Endothelial cell of umbilical vein (primary cell): ENCODE results near the gene HECW1. TPM values are rescaled to one million over a fixed set of nuclear protein-coding genes. Genes with fewer than 3 reads are reported as not detected.

Source experiments
- BruUV-seq: library from RNA; stranded (reverse); fragments of 400-500 nt; replicated peaks from 2 replicates; lab custom pipeline; 2021; lab: Mats Ljungman, UMichigan
- CTCF ChIA-PET: fragments of 300-600, 350-600 bp; sonication (Branson Sonifier 250); formaldehyde crosslinking; loops from one replicate; lab custom pipeline; 2021; ENCODE audit warnings: antibody characterized with exemption, inconsistent platforms; lab: Charles Lee
- POLR2A ChIA-PET: fragments of 300-600, 350-600 bp; sonication (Branson Sonifier 250); formaldehyde crosslinking; loops from one replicate; lab custom pipeline; 2021; ENCODE audit warnings: antibody characterized with exemption, inconsistent platforms; lab: Charles Lee
- DNase-seq: peaks from one replicate; pipeline ENCODE4 v3.0.0-alpha.2; 2011; ENCODE audit warnings: low read depth, low spot score
- FAIRE-seq: peaks from 2 replicates; lab custom pipeline; 2011; peaks lifted over from hg19 to GRCh38; lab: Jason Lieb, UNC
- H2AFZ ChIP-seq: 2 replicates; pipeline ENCODE4 v1.6.0; 2012; ENCODE audit warnings: low read depth, low read length, control low read depth, inconsistent platforms
- H3K27ac ChIP-seq: 2 replicates; pipeline ENCODE4 v1.5.1; 2011; ENCODE audit warnings: low read depth, mild to moderate bottlenecking, control low read depth, low read length, moderate library complexity; ENCODE audit not compliant: insufficient read depth
- H3K27me3 ChIP-seq, 2 experiments: 2 replicates each; pipeline versions ENCODE4 v1.6.0 to v1.6.1; 2011; ENCODE audit warnings: low read length in 2 of 2, mixed read lengths in 1 of 2; ENCODE audit not compliant: control insufficient read depth in 2 of 2, insufficient read depth in 2 of 2
- H3K36me3 ChIP-seq, 2 experiments: 2 replicates in 1 of 2; 3 replicates in 1 of 2; pipeline ENCODE4 v1.5.1; 2011; ENCODE audit warnings: low read length in 2 of 2, mild to moderate bottlenecking in 1 of 2, moderate library complexity in 1 of 2; ENCODE audit not compliant: control insufficient read depth in 2 of 2, insufficient read depth in 2 of 2; ENCODE audit errors: extremely low read depth in 1 of 2
- H3K4me1 ChIP-seq: 3 replicates; pipeline ENCODE4 v1.5.1; 2011; ENCODE audit warnings: mild to moderate bottlenecking, low read length; ENCODE audit not compliant: control insufficient read depth, insufficient read depth; ENCODE audit errors: extremely low read depth
- H3K4me2 ChIP-seq: 2 replicates; pipeline ENCODE4 v1.6.1; 2011; ENCODE audit warnings: low read length, control low read depth, mixed read lengths; ENCODE audit not compliant: insufficient read depth
- H3K4me3 ChIP-seq, 3 experiments: fragments of 200-600 bp in 1 of 3; sonication (generic), shearing (Covaris generic) in 1 of 3; replicated peaks in 1 of 3; 2 replicates each; pipeline ENCODE4 v1.5.1; 2011 to 2016; ENCODE audit warnings: control low read depth in 3 of 3, low read length in 3 of 3, mild to moderate bottlenecking in 2 of 3, inconsistent platforms in 1 of 3, low read depth in 1 of 3, moderate library complexity in 1 of 3; ENCODE audit not compliant: insufficient read depth in 1 of 3
- H3K79me2 ChIP-seq: 2 replicates; pipeline ENCODE4 v1.6.0; 2012; ENCODE audit warnings: low read length, inconsistent platforms; ENCODE audit not compliant: control insufficient read depth, insufficient read depth
- H3K9ac ChIP-seq: replicated peaks from 2 replicates; pipeline ENCODE3; 2011; ENCODE audit warnings: low read length, control low read depth; ENCODE audit not compliant: insufficient read depth; ENCODE audit errors: extremely low read depth
- H3K9me1 ChIP-seq: replicated peaks from 3 replicates; pipeline ENCODE4 v1.6.0; 2011; ENCODE audit warnings: mild to moderate bottlenecking, low read length; ENCODE audit not compliant: control insufficient read depth, insufficient read depth; ENCODE audit errors: extremely low read depth
- H3K9me3 ChIP-seq: replicated peaks from 2 replicates; pipeline ENCODE4 v1.5.1; 2012; ENCODE audit warnings: low read length, inconsistent platforms; ENCODE audit not compliant: control insufficient read depth, insufficient read depth
- H4K20me1 ChIP-seq: replicated peaks from 2 replicates; pipeline ENCODE3; 2011; ENCODE audit warnings: mild to moderate bottlenecking, low read length; ENCODE audit not compliant: control insufficient read depth, insufficient read depth; ENCODE audit errors: extremely low read depth
- CTCF ChIP-seq, 2 donors: IDR thresholded peaks; 1 replicate in 1 of 2; 2 replicates in 1 of 2; pipeline ENCODE4 v1.5.1; 2011; ENCODE audit warnings: low read length in 2 of 2, mild to moderate bottlenecking in 2 of 2, moderate library complexity in 2 of 2, control low read depth in 1 of 2, inconsistent platforms in 1 of 2, low read depth in 1 of 2; ENCODE audit not compliant: insufficient read depth in 1 of 2; ENCODE audit errors: extremely low read depth in 1 of 2
- EZH2 ChIP-seq: IDR thresholded peaks from 2 replicates; pipeline ENCODE4 v1.6.1; 2012; ENCODE audit warnings: borderline replicate concordance, low read depth, mild to moderate bottlenecking, moderate library complexity, low read length, inconsistent platforms; ENCODE audit not compliant: severe bottlenecking
- FOS ChIP-seq: IDR thresholded peaks from 2 replicates; pipeline ENCODE4 v1.6.1; 2011; ENCODE audit warnings: mild to moderate bottlenecking, low read length, moderate library complexity, borderline replicate concordance; ENCODE audit not compliant: insufficient read depth
- GATA2 ChIP-seq: IDR thresholded peaks from 2 replicates; pipeline ENCODE4 v1.7.0; 2011; ENCODE audit warnings: low read depth, mild to moderate bottlenecking, moderate library complexity, mixed read lengths, low read length; ENCODE audit not compliant: insufficient read length, insufficient read depth
- JUN ChIP-seq: IDR thresholded peaks from 2 replicates; pipeline ENCODE4 v1.6.1; 2011; ENCODE audit warnings: borderline replicate concordance, low read depth; ENCODE audit not compliant: insufficient read length, insufficient read depth
- MAX ChIP-seq: IDR thresholded peaks from 2 replicates; pipeline ENCODE4 v1.6.1; 2011; ENCODE audit not compliant: insufficient read depth, insufficient read length
- MYC ChIP-seq: IDR thresholded peaks from one replicate; pipeline ENCODE4 v1.6.1; 2011; ENCODE audit warnings: mild to moderate bottlenecking, low read depth, low read length
- POLR2A ChIP-seq: IDR thresholded peaks from 2 replicates; pipeline ENCODE4 v1.6.1; 2012; ENCODE audit warnings: low read depth, mild to moderate bottlenecking, control low read depth, low read length
- POLR2AphosphoS5 ChIP-seq: IDR thresholded peaks from 2 replicates; pipeline ENCODE4 v1.6.1; 2012; ENCODE audit warnings: low read depth, mild to moderate bottlenecking, control low read depth, low read length, moderate library complexity; ENCODE audit not compliant: insufficient read depth
- dilution Hi-C: fragments of 300-500 bp; cut with MboI; formaldehyde crosslinking; loops from one replicate; pipeline ENCODE4 v1.15.0; 2019; ENCODE audit warnings: low sequenced_read_pairs; ENCODE audit not compliant: extremely low pct_ligation_motif_present
- intact Hi-C: fragments of 100-400 bp; cut with micrococcal nuclease; formaldehyde crosslinking; loops from one replicate; pipeline ENCODE4 v1.10.0; 2022
- polyA plus RNA-seq, 4 experiments: library from polyadenylated mRNA; depleted of rRNA in 3 of 4; stranded (reverse) in 3 of 4; unstranded in 1 of 4; fragments of >200 nt; gene quantifications; 2 replicates each; pipeline versions ENCODE4 v1.2.1 to v1.2.3, GENCODE V29; 2011 to 2012; ENCODE audit warnings: missing spikeins in 1 of 4
- total RNA-seq: library from RNA; stranded (reverse); gene quantifications from 2 replicates; pipeline ENCODE4 v1.2.3, GENCODE V29; 2021

Gene HECW1
- total and polyA plus RNA-seq, 2 donors (not counting 3 experiments of a cell fraction or from before 2014, with no cell fraction given), result not detected

DNA sequence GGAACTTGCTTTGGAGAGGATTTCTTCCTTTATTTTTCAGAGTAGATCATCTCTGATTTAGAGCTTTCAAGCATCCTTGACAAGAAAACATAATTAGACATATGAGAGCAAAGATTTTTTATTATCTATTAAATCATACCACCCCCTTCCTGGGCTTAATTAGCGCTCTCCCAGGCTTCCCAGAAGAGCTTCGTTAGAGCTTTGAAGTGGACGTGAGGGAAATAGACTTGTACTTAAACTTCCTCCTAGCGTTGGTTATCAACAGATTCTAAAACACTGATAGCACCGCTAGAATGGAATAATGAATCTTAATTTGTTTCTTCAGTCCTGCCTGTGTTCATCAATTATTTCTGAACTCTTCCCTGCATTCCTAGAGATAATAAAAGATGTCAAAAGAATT lies 296.5 kb downstream of the HECW1 start:
- no peaks in the 10 kb centered on the region for H3K9me3 ChIP-seq
- FAIRE-seq (no peak), DNase-seq (no peak)
- H3K79me2 ChIP-seq, result no peaks in the 10 kb centered on the region
- intact Hi-C loops (no loop called here), dilution Hi-C loops (no loop called here)
- CTCF ChIA-PET, result no interaction called here
- no peaks in the 10 kb centered on the region for H3K27me3 ChIP-seq
- POLR2A ChIA-PET, result no interaction called here
- H3K9ac ChIP-seq, result no peak overlapping the region
- H3K27ac ChIP-seq, result no peak overlapping the region
- no peaks in the 10 kb centered on the region for H3K36me3 ChIP-seq
- no peak overlapping the region for H3K4me3 ChIP-seq
- no peak for TF ChIP-seq JUN
- TF ChIP-seq GATA2, result no peak
- TF ChIP-seq CTCF (IDR thresholded peaks at IDR 0.05; ENCODE audit: extremely low read depth in 1 of 2, insufficient read depth in 1 of 2, low read depth in 1 of 2, low read length in 2 of 2), result no peak
- TF ChIP-seq MAX, result no peak
- no peak for TF ChIP-seq MYC
- TF ChIP-seq EZH2, result no peak
- no peak for TF ChIP-seq POLR2A
- TF ChIP-seq FOS, result no peak
- TF ChIP-seq POLR2AphosphoS5, result no peak
- no peak overlapping the region for H2AFZ ChIP-seq
- no peaks in the 10 kb centered on the region for H4K20me1 ChIP-seq
- BruUV-seq, result no TSS peak
- no peaks in the 10 kb centered on the region for H3K9me1 ChIP-seq
- no peaks in the 10 kb centered on the region for H3K4me1 ChIP-seq
- no peak overlapping the region for H3K4me2 ChIP-seq
